ENCODE measurements around the gene ADAT2.

Gene ADAT2

GRCh38 chr6:143396497-143397226 lies 53.8 kb downstream of the ADAT2 start:
- DNase-seq, result no peak

- DNase-seq, result no peak
These were observed 54.8 kb downstream of the ADAT2 start for GRCh38 chr6:143395699-143396098.

- no peak for DNase-seq
These were observed 56.1 kb downstream of the ADAT2 start for GRCh38 chr6:143394389-143394788.

- no peak for DNase-seq
These were observed 60.2 kb downstream of the ADAT2 start for GRCh38 chr6:143390278-143390677.

GRCh38 chr6:143385636-143386035 lies 64.9 kb downstream of the ADAT2 start:
- DNase-seq, result no peak

GRCh38 chr6:143376861-143377260 lies 73.6 kb downstream of the ADAT2 start:
- no peak for DNase-seq

- no peak for DNase-seq
These were observed 74.1 kb downstream of the ADAT2 start for GRCh38 chr6:143376375-143376774.

GRCh38 chr6:143375022-143375585 lies 75.4 kb downstream of the ADAT2 start:
- DNase-seq, result no peak

GRCh38 chr6:143374014-143374413 lies 76.5 kb downstream of the ADAT2 start:
- DNase-seq, result no peak

Data from activated CD8-positive, alpha-beta memory T cell treated with anti-CD3 and anti-CD28 coated beads for 24 hours (primary cell).